Nephron (organoid): ENCODE measurements around the gene TRAT1.

ENCODE experiments used
- H3K27ac Mint-ChIP-seq, 3 experiments: 2 replicates each; pipeline ENCODE4 v1.8.0; 2020; ENCODE audit warnings: mixed read lengths in 3 of 3, mild to moderate bottlenecking in 2 of 3, moderate library complexity in 1 of 3
- H3K27me3 Mint-ChIP-seq: 2 replicates; pipeline ENCODE4 v1.8.0; 2021; ENCODE audit warnings: low read depth, mild to moderate bottlenecking, moderate library complexity, mixed read lengths
- H3K36me3 Mint-ChIP-seq: 2 replicates; pipeline ENCODE4 v1.8.0; 2020; ENCODE audit warnings: low read depth, mixed read lengths
- H3K4me1 Mint-ChIP-seq: 2 replicates; pipeline ENCODE4 v1.8.0; 2020; ENCODE audit warnings: mixed read lengths
- H3K4me3 Mint-ChIP-seq, 3 experiments: 2 replicates each; pipeline ENCODE4 v1.8.0; 2020; ENCODE audit warnings: mild to moderate bottlenecking in 3 of 3, mixed read lengths in 3 of 3, moderate library complexity in 2 of 3
- H3K9me3 Mint-ChIP-seq: 2 replicates; pipeline ENCODE4 v1.8.0; 2020; ENCODE audit warnings: mixed read lengths
- CTCF ChIP-seq, 3 experiments: fragments of 200-600 bp; sonication (generic); IDR thresholded peaks; one replicate each; pipeline ENCODE4 v1.5.0; 2021; ENCODE audit warnings: antibody characterized with exemption in 3 of 3; ENCODE audit not compliant: unreplicated experiment in 3 of 3

Gene TRAT1

GRCh38 chr3:108862865-108863798, 40.5 kb downstream of the TRAT1 start:
- Mint-ChIP-seq H3K4me3 (no peak overlapping the region), H3K27ac (no peak overlapping the region)

GRCh38 chr3:108863799-108864135, 41.2 kb downstream of the TRAT1 start:
- H3K36me3 Mint-ChIP-seq = no peaks in the 10 kb centered on the region
- no peaks in the 10 kb centered on the region for H3K27me3 Mint-ChIP-seq
- no peak for TF ChIP-seq CTCF (IDR thresholded peaks at IDR 0.05; ENCODE audit: unreplicated experiment in 3 of 3)
- H3K4me1 Mint-ChIP-seq = no peaks in the 10 kb centered on the region
- H3K4me3 Mint-ChIP-seq = no peak overlapping the region
- no peaks in the 10 kb centered on the region for H3K9me3 Mint-ChIP-seq
- H3K27ac Mint-ChIP-seq = no peak overlapping the region

More at GRCh38 chr3:108862865-108863798, 40.5 kb downstream of the TRAT1 start:
- no peaks in the 10 kb centered on the region for H3K9me3 Mint-ChIP-seq
- no peaks in the 10 kb centered on the region for H3K4me1 Mint-ChIP-seq
- H3K27me3 Mint-ChIP-seq = no peaks in the 10 kb centered on the region
- TF ChIP-seq CTCF (IDR thresholded peaks at IDR 0.05; ENCODE audit: unreplicated experiment in 3 of 3) = no peak
- H3K36me3 Mint-ChIP-seq = no peaks in the 10 kb centered on the region

- TF ChIP-seq CTCF (IDR thresholded peaks at IDR 0.05; ENCODE audit: unreplicated experiment in 3 of 3) = no peak
- H3K9me3 Mint-ChIP-seq = no peaks in the 10 kb centered on the region
- no peaks in the 10 kb centered on the region for H3K27me3 Mint-ChIP-seq
- no peak overlapping the region for H3K27ac Mint-ChIP-seq
- no peaks in the 10 kb centered on the region for H3K4me1 Mint-ChIP-seq
- no peak overlapping the region for H3K4me3 Mint-ChIP-seq
- H3K36me3 Mint-ChIP-seq = no peaks in the 10 kb centered on the region
These were observed 55.3 kb downstream of the TRAT1 start for GRCh38 chr3:108877901-108878300.

GRCh38 chr3:108879915-108880314, 57.3 kb downstream of the TRAT1 start:
- H3K36me3 Mint-ChIP-seq = no peaks in the 10 kb centered on the region
- no peak overlapping the region for H3K27ac Mint-ChIP-seq
- no peaks in the 10 kb centered on the region for H3K4me1 Mint-ChIP-seq
- H3K27me3 Mint-ChIP-seq = no peaks in the 10 kb centered on the region
- no peaks in the 10 kb centered on the region for H3K9me3 Mint-ChIP-seq
- no peak overlapping the region for H3K4me3 Mint-ChIP-seq
- TF ChIP-seq CTCF (IDR thresholded peaks at IDR 0.05; ENCODE audit: unreplicated experiment in 3 of 3) = no peak

GRCh38 chr3:108882762-108883161, 60.2 kb downstream of the TRAT1 start:
- Mint-ChIP-seq H3K4me3 (no peak overlapping the region), H3K4me1 (no peaks in the 10 kb centered on the region), H3K36me3 (no peaks in the 10 kb centered on the region), H3K9me3 (no peaks in the 10 kb centered on the region), H3K27ac (no peak overlapping the region), H3K27me3 (no peaks in the 10 kb centered on the region)
- TF ChIP-seq CTCF (IDR thresholded peaks at IDR 0.05; ENCODE audit: unreplicated experiment in 3 of 3) = no peak

GRCh38 chr3:108883373-108883772, 60.8 kb downstream of the TRAT1 start:
- TF ChIP-seq CTCF (IDR thresholded peaks at IDR 0.05; ENCODE audit: unreplicated experiment in 3 of 3) = no peak
- Mint-ChIP-seq H3K27ac (no peak overlapping the region), H3K36me3 (no peaks in the 10 kb centered on the region), H3K9me3 (no peaks in the 10 kb centered on the region), H3K27me3 (no peaks in the 10 kb centered on the region), H3K4me1 (no peaks in the 10 kb centered on the region), H3K4me3 (no peak overlapping the region)
